K562 (cell line): ENCODE measurements around the gene GGA2. TPM values are rescaled to one million over a fixed set of nuclear protein-coding genes. Genes with fewer than 3 reads are reported as not detected.

Source experiments
- E2F6 ChIP-seq, 2 experiments: IDR thresholded peaks; 2 replicates each; pipeline ENCODE4 v1.6.1; 2011; ENCODE audit warnings: borderline replicate concordance in 1 of 2, control low read depth in 1 of 2, low read depth in 1 of 2, low read length in 1 of 2, mild to moderate bottlenecking in 1 of 2, mixed read lengths in 1 of 2, moderate library complexity in 1 of 2; ENCODE audit not compliant: insufficient read depth in 1 of 2, insufficient read length in 1 of 2, poor library complexity in 1 of 2, severe bottlenecking in 1 of 2; ENCODE audit errors: extremely low read depth in 1 of 2
- GTF2E2 ChIP-seq: fragments of 200-800 bp; sonication (Bioruptor generic); IDR thresholded peaks from 2 replicates; pipeline ENCODE4 v1.6.1; 2016; ENCODE audit warnings: missing genetic modification characterization, missing compliant biosample characterization
- NR4A1 ChIP-seq, 2 experiments: fragments of 250-450 bp in 1 of 2; fragments of 450-650 bp in 1 of 2; sonication (Bioruptor Pico) in 1 of 2; IDR thresholded peaks; 2 replicates each; pipeline versions ENCODE4 v1.4.0 to v1.6.1; 2016 to 2020; ENCODE audit warnings: mild to moderate bottlenecking in 2 of 2, missing compliant biosample characterization in 1 of 2, missing genetic modification characterization in 1 of 2, moderate library complexity in 1 of 2
- SIN3B ChIP-seq: fragments of 450-650 bp; IDR thresholded peaks from 2 replicates; pipeline ENCODE4 v1.6.1; 2017; ENCODE audit warnings: low read depth, mild to moderate bottlenecking, moderate library complexity
- SMAD4 ChIP-seq: fragments of 250-450 bp; sonication (Bioruptor Pico); conservative IDR thresholded peaks from 2 replicates; pipeline ENCODE4 v1.8.0; 2021; ENCODE audit warnings: inconsistent platforms, mild to moderate bottlenecking, moderate library complexity
- ZNF274 ChIP-seq: IDR thresholded peaks from 2 replicates; pipeline ENCODE4 v1.6.1; 2011; ENCODE audit warnings: low read depth, mild to moderate bottlenecking, low read length, moderate library complexity, borderline replicate concordance
- ZNF3 ChIP-seq: fragments of 250-450 bp; sonication (Bioruptor Pico); IDR thresholded peaks from 2 replicates; pipeline ENCODE4 v1.5.0; 2021; ENCODE audit warnings: mild to moderate bottlenecking, moderate library complexity
- ZNF408 ChIP-seq: fragments of 250-450 bp; sonication (Bioruptor Pico); IDR thresholded peaks from 2 replicates; pipeline ENCODE4 v1.4.0; 2020; ENCODE audit warnings: low read depth, mild to moderate bottlenecking, moderate library complexity
- polyA plus RNA-seq, 8 experiments: library from polyadenylated mRNA; depleted of rRNA in 4 of 8; stranded (reverse) in 5 of 8; unstranded in 3 of 8; fragments of >200 nt; fragmentation: Nextera tagmentation in 2 of 8; fragmentation: Illumina TruSeq in 1 of 8; extraction: Ambion mirVana in 2 of 8; extraction: Trizol in 1 of 8; gene quantifications; 2 replicates each; pipeline versions ENCODE4 v1.2.1 to v1.2.3, GENCODE V29; 2011 to 2014; ENCODE audit warnings: inconsistent platforms in 1 of 8, missing spikeins in 1 of 8
- total RNA-seq, 7 experiments: library from RNA; depleted of rRNA in 6 of 7; stranded (reverse); fragments of >200 nt in 6 of 7; fragmentation: Illumina TruSeq in 2 of 7; extraction: Trizol in 2 of 7; gene quantifications; 2 replicates each; pipeline versions ENCODE4 v1.2.1 to v1.2.3, GENCODE V29; 2011 to 2021; ENCODE audit warnings: low replicate concordance in 1 of 7
- TF ChIP-seq, protein P1 (sequence below): IDR thresholded peaks from 2 replicates; pipeline ENCODE4 v1.6.1; 2016; ENCODE audit warnings: missing genetic modification characterization, missing compliant biosample characterization
- TF ChIP-seq, protein P2 (sequence below): fragments of 250-450 bp; sonication (Bioruptor Pico); IDR thresholded peaks from 2 replicates; pipeline ENCODE4 v1.8.0; 2022; ENCODE audit warnings: inconsistent platforms
- TF ChIP-seq, protein P3 (sequence below): IDR thresholded peaks from 2 replicates; pipeline ENCODE4 v1.6.1; 2011; ENCODE audit not compliant: insufficient read length; ENCODE audit errors: extremely low read depth
- TF ChIP-seq, protein P4 (sequence below): fragments of 450-650 bp; IDR thresholded peaks from 2 replicates; pipeline ENCODE4 v1.7.1; 2018; ENCODE audit warnings: mild to moderate bottlenecking, low read depth; ENCODE audit not compliant: partially characterized antibody
- TF ChIP-seq, protein P5 (sequence below), 2 experiments: fragments of 450-650 bp; conservative IDR thresholded peaks; 2 replicates each; pipeline ENCODE4 v1.6.1; 2017; ENCODE audit warnings: mild to moderate bottlenecking in 2 of 2, moderate library complexity in 2 of 2
- TF ChIP-seq, protein P6 (sequence below): fragments of 250-450 bp; sonication (Bioruptor Pico); IDR thresholded peaks from 2 replicates; pipeline ENCODE4 v1.8.0; 2021; ENCODE audit warnings: borderline replicate concordance, mild to moderate bottlenecking, moderate library complexity; ENCODE audit not compliant: poor library complexity, severe bottlenecking

Gene GGA2
- total and polyA plus RNA-seq, 9 of the 15 experiments (the other 6 are each of a cell fraction or from before 2014, with no cell fraction given): 11.9 to 133 (median 66.3) TPM

- TF ChIP-seq, protein P1, sequence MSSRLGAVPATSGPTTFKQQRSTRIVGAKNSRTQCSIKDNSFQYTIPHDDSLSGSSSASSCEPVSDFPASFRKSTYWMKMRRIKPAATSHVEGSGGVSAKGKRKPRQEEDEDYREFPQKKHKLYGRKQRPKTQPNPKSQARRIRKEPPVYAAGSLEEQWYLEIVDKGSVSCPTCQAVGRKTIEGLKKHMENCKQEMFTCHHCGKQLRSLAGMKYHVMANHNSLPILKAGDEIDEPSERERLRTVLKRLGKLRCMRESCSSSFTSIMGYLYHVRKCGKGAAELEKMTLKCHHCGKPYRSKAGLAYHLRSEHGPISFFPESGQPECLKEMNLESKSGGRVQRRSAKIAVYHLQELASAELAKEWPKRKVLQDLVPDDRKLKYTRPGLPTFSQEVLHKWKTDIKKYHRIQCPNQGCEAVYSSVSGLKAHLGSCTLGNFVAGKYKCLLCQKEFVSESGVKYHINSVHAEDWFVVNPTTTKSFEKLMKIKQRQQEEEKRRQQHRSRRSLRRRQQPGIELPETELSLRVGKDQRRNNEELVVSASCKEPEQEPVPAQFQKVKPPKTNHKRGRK (tag): no peak
- TF ChIP-seq NR4A1 (CRISPR knock-in tag; IDR thresholded peaks at IDR 0.05) (no peak), NR4A1 (tag; IDR thresholded peaks at IDR 0.05) (peak; percentile 62; the same call in 1 of the 2 replicates), ZNF3 (CRISPR knock-in tag) (no peak), SIN3B (peak; percentile 66), ZNF274 (no peak), ZNF408 (CRISPR knock-in tag) (no peak), GTF2E2 (tag) (peak; percentile 76; the same call in 1 of the 2 replicates), E2F6 (IDR thresholded peaks at IDR 0.05; ENCODE audit: borderline replicate concordance in 1 of 2, extremely low read depth in 1 of 2, insufficient read depth in 1 of 2, insufficient read length in 1 of 2, low read depth in 1 of 2, low read length in 1 of 2, poor library complexity in 1 of 2, severe bottlenecking in 1 of 2) (peak; percentile 2 to 42), SMAD4 (CRISPR knock-in tag) (peak; percentile 57; the same call in 1 of the 2 replicates)
- TF ChIP-seq, protein P2, sequence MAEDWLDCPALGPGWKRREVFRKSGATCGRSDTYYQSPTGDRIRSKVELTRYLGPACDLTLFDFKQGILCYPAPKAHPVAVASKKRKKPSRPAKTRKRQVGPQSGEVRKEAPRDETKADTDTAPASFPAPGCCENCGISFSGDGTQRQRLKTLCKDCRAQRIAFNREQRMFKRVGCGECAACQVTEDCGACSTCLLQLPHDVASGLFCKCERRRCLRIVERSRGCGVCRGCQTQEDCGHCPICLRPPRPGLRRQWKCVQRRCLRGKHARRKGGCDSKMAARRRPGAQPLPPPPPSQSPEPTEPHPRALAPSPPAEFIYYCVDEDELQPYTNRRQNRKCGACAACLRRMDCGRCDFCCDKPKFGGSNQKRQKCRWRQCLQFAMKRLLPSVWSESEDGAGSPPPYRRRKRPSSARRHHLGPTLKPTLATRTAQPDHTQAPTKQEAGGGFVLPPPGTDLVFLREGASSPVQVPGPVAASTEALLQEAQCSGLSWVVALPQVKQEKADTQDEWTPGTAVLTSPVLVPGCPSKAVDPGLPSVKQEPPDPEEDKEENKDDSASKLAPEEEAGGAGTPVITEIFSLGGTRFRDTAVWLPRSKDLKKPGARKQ (CRISPR knock-in tag): no peak
- TF ChIP-seq, protein P3, sequence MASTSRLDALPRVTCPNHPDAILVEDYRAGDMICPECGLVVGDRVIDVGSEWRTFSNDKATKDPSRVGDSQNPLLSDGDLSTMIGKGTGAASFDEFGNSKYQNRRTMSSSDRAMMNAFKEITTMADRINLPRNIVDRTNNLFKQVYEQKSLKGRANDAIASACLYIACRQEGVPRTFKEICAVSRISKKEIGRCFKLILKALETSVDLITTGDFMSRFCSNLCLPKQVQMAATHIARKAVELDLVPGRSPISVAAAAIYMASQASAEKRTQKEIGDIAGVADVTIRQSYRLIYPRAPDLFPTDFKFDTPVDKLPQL: no peak
- TF ChIP-seq, protein P4, sequence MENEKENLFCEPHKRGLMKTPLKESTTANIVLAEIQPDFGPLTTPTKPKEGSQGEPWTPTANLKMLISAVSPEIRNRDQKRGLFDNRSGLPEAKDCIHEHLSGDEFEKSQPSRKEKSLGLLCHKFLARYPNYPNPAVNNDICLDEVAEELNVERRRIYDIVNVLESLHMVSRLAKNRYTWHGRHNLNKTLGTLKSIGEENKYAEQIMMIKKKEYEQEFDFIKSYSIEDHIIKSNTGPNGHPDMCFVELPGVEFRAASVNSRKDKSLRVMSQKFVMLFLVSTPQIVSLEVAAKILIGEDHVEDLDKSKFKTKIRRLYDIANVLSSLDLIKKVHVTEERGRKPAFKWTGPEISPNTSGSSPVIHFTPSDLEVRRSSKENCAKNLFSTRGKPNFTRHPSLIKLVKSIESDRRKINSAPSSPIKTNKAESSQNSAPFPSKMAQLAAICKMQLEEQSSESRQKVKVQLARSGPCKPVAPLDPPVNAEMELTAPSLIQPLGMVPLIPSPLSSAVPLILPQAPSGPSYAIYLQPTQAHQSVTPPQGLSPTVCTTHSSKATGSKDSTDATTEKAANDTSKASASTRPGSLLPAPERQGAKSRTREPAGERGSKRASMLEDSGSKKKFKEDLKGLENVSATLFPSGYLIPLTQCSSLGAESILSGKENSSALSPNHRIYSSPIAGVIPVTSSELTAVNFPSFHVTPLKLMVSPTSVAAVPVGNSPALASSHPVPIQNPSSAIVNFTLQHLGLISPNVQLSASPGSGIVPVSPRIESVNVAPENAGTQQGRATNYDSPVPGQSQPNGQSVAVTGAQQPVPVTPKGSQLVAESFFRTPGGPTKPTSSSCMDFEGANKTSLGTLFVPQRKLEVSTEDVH: peak; percentile 73
- TF ChIP-seq, protein P5, sequence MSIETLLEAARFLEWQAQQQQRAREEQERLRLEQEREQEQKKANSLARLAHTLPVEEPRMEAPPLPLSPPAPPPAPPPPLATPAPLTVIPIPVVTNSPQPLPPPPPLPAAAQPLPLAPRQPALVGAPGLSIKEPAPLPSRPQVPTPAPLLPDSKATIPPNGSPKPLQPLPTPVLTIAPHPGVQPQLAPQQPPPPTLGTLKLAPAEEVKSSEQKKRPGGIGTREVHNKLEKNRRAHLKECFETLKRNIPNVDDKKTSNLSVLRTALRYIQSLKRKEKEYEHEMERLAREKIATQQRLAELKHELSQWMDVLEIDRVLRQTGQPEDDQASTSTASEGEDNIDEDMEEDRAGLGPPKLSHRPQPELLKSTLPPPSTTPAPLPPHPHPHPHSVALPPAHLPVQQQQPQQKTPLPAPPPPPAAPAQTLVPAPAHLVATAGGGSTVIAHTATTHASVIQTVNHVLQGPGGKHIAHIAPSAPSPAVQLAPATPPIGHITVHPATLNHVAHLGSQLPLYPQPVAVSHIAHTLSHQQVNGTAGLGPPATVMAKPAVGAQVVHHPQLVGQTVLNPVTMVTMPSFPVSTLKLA (conservative IDR thresholded peaks at IDR 0.05): peak; percentile 80 to 91
- TF ChIP-seq, protein P6, sequence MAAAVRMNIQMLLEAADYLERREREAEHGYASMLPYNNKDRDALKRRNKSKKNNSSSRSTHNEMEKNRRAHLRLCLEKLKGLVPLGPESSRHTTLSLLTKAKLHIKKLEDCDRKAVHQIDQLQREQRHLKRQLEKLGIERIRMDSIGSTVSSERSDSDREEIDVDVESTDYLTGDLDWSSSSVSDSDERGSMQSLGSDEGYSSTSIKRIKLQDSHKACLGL (CRISPR knock-in tag): no peak
These were observed 57.5 kb downstream of the GGA2 start, which contains the start of gene COG7 (continued) for GRCh38 chr16:23452572-23453337.
